Kidney (tissue), 14 donors: ENCODE measurements around the gene CRYBA4. TPM values are rescaled to one million over a fixed set of nuclear protein-coding genes. Genes with fewer than 3 reads are reported as not detected.
A peak's percentile ranks its signal among the peaks of the same experiment; 100 is the strongest.

Source experiments
- DNase-seq, 5 donors: peaks; one replicate each; pipeline ENCODE4 v3.0.0-alpha.2; 2013 to 2020
- FAIRE-seq: peaks from 2 replicates; lab custom pipeline; 2012; peaks lifted over from hg19 to GRCh38; lab: Jason Lieb, UNC
- H3K27ac ChIP-seq, 2 donors: one replicate each; pipeline ENCODE4 v1.7.0; 2013; ENCODE audit warnings: low read depth in 2 of 2, low read length in 2 of 2, inconsistent platforms in 1 of 2
- H3K27me3 ChIP-seq: one replicate; pipeline ENCODE4 v1.7.1; 2013; ENCODE audit warnings: low read length, inconsistent platforms; ENCODE audit not compliant: control insufficient read depth, insufficient read depth
- H3K36me3 ChIP-seq, 3 donors: one replicate each; pipeline versions ENCODE4 v1.7.0 to v1.7.1; 2013; ENCODE audit warnings: low read length in 3 of 3, control low read depth in 1 of 3, inconsistent platforms in 1 of 3; ENCODE audit not compliant: insufficient read depth in 3 of 3, control insufficient read depth in 2 of 3
- H3K4me1 ChIP-seq, 3 donors: one replicate each; pipeline versions ENCODE4 v1.7.0 to v1.7.1; 2013; ENCODE audit warnings: low read length in 3 of 3, inconsistent platforms in 1 of 3, low read depth in 1 of 3; ENCODE audit not compliant: control insufficient read depth in 2 of 3, insufficient read depth in 2 of 3
- H3K4me3 ChIP-seq, 3 donors: one replicate each; pipeline versions ENCODE4 v1.7.0 to v1.8.1; 2013; ENCODE audit warnings: low read length in 3 of 3, control low read depth in 1 of 3, inconsistent platforms in 1 of 3
- H3K9ac ChIP-seq, 3 donors: one replicate each; pipeline versions ENCODE4 v1.7.0 to v1.7.1; 2013; ENCODE audit warnings: low read length in 3 of 3, control low read depth in 1 of 3, inconsistent platforms in 1 of 3
- H3K9me3 ChIP-seq, 3 donors: one replicate each; pipeline versions ENCODE4 v1.7.0 to v1.7.1; 2013; ENCODE audit warnings: low read length in 3 of 3, control low read depth in 1 of 3, inconsistent platforms in 1 of 3; ENCODE audit not compliant: control insufficient read depth in 2 of 3, insufficient read depth in 1 of 3
- CTCF ChIP-seq: IDR thresholded peaks from 3 replicates; pipeline ENCODE4 v1.5.1; 2012; ENCODE audit warnings: mild to moderate bottlenecking, moderate library complexity, borderline replicate concordance; ENCODE audit not compliant: insufficient read depth; ENCODE audit errors: extremely low read depth
- intact Hi-C: fragments of 100-400 bp; cut with DNase I; formaldehyde crosslinking; loops from one replicate; pipeline ENCODE4 v1.11.1; 2022
- polyA plus RNA-seq: library from polyadenylated mRNA; stranded (reverse); fragments of 350-450 nt; fragmentation: Illumina TruSeq; extraction: RNeasy Lipid Tissue Mini Kit (QIAGEN cat#74804); gene quantifications from one replicate; pipeline ENCODE4 v1.2.3, GENCODE V29; 2014; ENCODE audit warnings: low read depth, low replicate concordance; ENCODE audit not compliant: insufficient read depth
- total RNA-seq: library from RNA; stranded (reverse); fragmentation: NEBNext Ultra II Directional; extraction: Animal tissue kit (Norgen Biotek cat#: 25700); gene quantifications from one replicate; pipeline ENCODE4 v1.2.1, GENCODE V29; 2021
- donor health status: control.
- donor health status: control.
- donor health status: control.
- donor health status: control.
- donor health status: control.
- donor health status: DM: yes; HTN: yes; CAD: no.
- donor health status: Normal renal cell carcinoma (clear cell type).

The CRYBA4 gene
- total and polyA plus RNA-seq, 2 donors from 2014 or later: 0.41 TPM; not detected in 1

GRCh38 chr22:26587991-26588613 is 33.7 kb upstream of the CRYBA4 start:
- Histone ChIP-seq H3K36me3 (no peaks in the 10 kb centered on the region), H3K4me1 (peaks cover 0 to 6% (median 5%) of the 10 kb centered on the region in 3 donors), H3K4me3 (no peak overlapping the region), H3K27me3 (no peaks in the 10 kb centered on the region), H3K27ac (peak overlapping the region in 1 of 2 donors; percentile 20), H3K9me3 (no peaks in the 10 kb centered on the region), H3K9ac (no peak overlapping the region)
- DNase-seq (no peak), FAIRE-seq (no peak)
- TF ChIP-seq CTCF: no peak
- intact Hi-C loops: no loop called here

GRCh38 chr22:26588729-26589366 is 32.9 kb upstream of the CRYBA4 start:
- TF ChIP-seq CTCF: no peak
- FAIRE-seq: no peak
- intact Hi-C loops: no loop called here

GRCh38 chr22:26589367-26589844 is 32.4 kb upstream of the CRYBA4 start:
- FAIRE-seq: no peak
- Histone ChIP-seq H3K9me3 (no peaks in the 10 kb centered on the region), H3K4me1 (peaks cover 0 to 6% (median 5%) of the 10 kb centered on the region in 3 donors), H3K27me3 (no peaks in the 10 kb centered on the region), H3K9ac (peak overlapping the region; percentile 13 to 89 (median 63)), H3K4me3 (peak overlapping the region; percentile 62 to 79 (median 77)), H3K27ac (peak overlapping the region; percentile 59 to 85), H3K36me3 (no peaks in the 10 kb centered on the region)
- peak; percentile 30 to 81 (median 46) for DNase-seq
- no peak for TF ChIP-seq CTCF
- intact Hi-C loops: no loop called here

More at GRCh38 chr22:26588729-26589366, 32.9 kb upstream of the CRYBA4 start:
- Histone ChIP-seq H3K27ac (peak overlapping the region; percentile 59 to 85), H3K4me3 (peak overlapping the region; percentile 62 to 79 (median 77)), H3K9ac (peak overlapping the region; percentile 13 to 89 (median 63)), H3K27me3 (no peaks in the 10 kb centered on the region), H3K4me1 (peaks cover 0 to 6% (median 5%) of the 10 kb centered on the region in 3 donors), H3K9me3 (no peaks in the 10 kb centered on the region), H3K36me3 (no peaks in the 10 kb centered on the region)
- DNase-seq: peak in 1 of 5 donors; percentile 35
